T-helper 1 cell (primary cell): Measurements from ENCODE around the gene DLGAP4.
"Not testable (repeated sequence)": the region's sequence is repeated elsewhere in the genome, so short reads cannot be mapped to it uniquely, and the experiment has no call there.

Source experiments
- DNase-seq, 5 donors: peaks; one replicate each; pipeline ENCODE4 v3.0.0-alpha.2; 2012 to 2020

Gene DLGAP4

GRCh38 chr20:36355469-36356171 lies 49.5 kb downstream of the DLGAP4 start:
- no peak for DNase-seq

- no peak for DNase-seq
Measured at GRCh38 chr20:36359668-36360406, 53.7 kb downstream of the DLGAP4 start.

- no peak for DNase-seq
Measured at GRCh38 chr20:36360429-36360828, 54.3 kb downstream of the DLGAP4 start.

- no peak for DNase-seq
Measured at GRCh38 chr20:36361406-36361805, 55.3 kb downstream of the DLGAP4 start.

- DNase-seq = no peak
Measured at GRCh38 chr20:36362261-36362660, 56.1 kb downstream of the DLGAP4 start.

- DNase-seq = no peak
Measured at GRCh38 chr20:36362978-36363713, 57.0 kb downstream of the DLGAP4 start.

- no peak for DNase-seq
Measured at GRCh38 chr20:36364506-36364905, 58.4 kb downstream of the DLGAP4 start.

GRCh38 chr20:36366623-36367369 lies 60.7 kb downstream of the DLGAP4 start:
- no peak for DNase-seq

- no peak for DNase-seq
Measured at GRCh38 chr20:36367370-36367745, 61.2 kb downstream of the DLGAP4 start.

GRCh38 chr20:36367907-36368799 lies 62.0 kb downstream of the DLGAP4 start:
- no peak for DNase-seq

GRCh38 chr20:36368869-36369268 lies 62.7 kb downstream of the DLGAP4 start:
- no peak for DNase-seq

GRCh38 chr20:36369739-36370138 lies 63.6 kb downstream of the DLGAP4 start:
- no peak for DNase-seq

- DNase-seq = no peak
Measured at GRCh38 chr20:36370991-36371790, 65.1 kb downstream of the DLGAP4 start.

- DNase-seq = no peak
Measured at GRCh38 chr20:36372666-36373065, 66.5 kb downstream of the DLGAP4 start.

- no peak for DNase-seq
Measured at GRCh38 chr20:36373089-36373488, 67.0 kb downstream of the DLGAP4 start.

GRCh38 chr20:36374995-36375394 lies 68.9 kb downstream of the DLGAP4 start:
- no peak for DNase-seq

GRCh38 chr20:36377348-36378326 lies 71.5 kb downstream of the DLGAP4 start:
- no peak for DNase-seq

- no peak for DNase-seq
Measured at GRCh38 chr20:36378686-36379085, 72.5 kb downstream of the DLGAP4 start.

- not testable (repeated sequence) for DNase-seq
Measured at GRCh38 chr20:36379914-36380313, 73.8 kb downstream of the DLGAP4 start.
